Activated T-cell treated with anti-CD3 and anti-CD28 coated beads for 4 hours (primary cell): ENCODE measurements around the gene PDIA5.
"Not testable (repeated sequence)": the region's sequence is repeated elsewhere in the genome, so short reads cannot be mapped to it uniquely, and the experiment has no call there.

Experiments used
- DNase-seq: peaks from one replicate; pipeline ENCODE4 v3.0.0-alpha.2; 2020

The PDIA5 gene

GRCh38 chr3:123094516-123095313 is 27.9 kb downstream of the PDIA5 start:
- DNase-seq = no peak

- no peak for DNase-seq
These were observed 29.3 kb downstream of the PDIA5 start for GRCh38 chr3:123096126-123096525.

GRCh38 chr3:123096731-123097130 is 29.9 kb downstream of the PDIA5 start:
- no peak for DNase-seq

- no peak for DNase-seq
These were observed 31.9 kb downstream of the PDIA5 start for GRCh38 chr3:123098426-123099330.

- no peak for DNase-seq
These were observed 32.7 kb downstream of the PDIA5 start for GRCh38 chr3:123099331-123100192.

GRCh38 chr3:123100193-123100776 is 33.5 kb downstream of the PDIA5 start:
- DNase-seq = no peak

- DNase-seq = no peak
These were observed 35.4 kb downstream of the PDIA5 start for GRCh38 chr3:123102249-123102648.

- DNase-seq = no peak
These were observed 36.0 kb downstream of the PDIA5 start for GRCh38 chr3:123102826-123103225.

GRCh38 chr3:123104550-123104949 is 37.7 kb downstream of the PDIA5 start:
- no peak for DNase-seq

GRCh38 chr3:123105201-123106189 is 38.7 kb downstream of the PDIA5 start:
- no peak for DNase-seq

GRCh38 chr3:123110282-123110975 is 43.6 kb downstream of the PDIA5 start:
- DNase-seq = no peak

- DNase-seq = no peak
These were observed 44.3 kb downstream of the PDIA5 start for GRCh38 chr3:123110976-123111615.

- DNase-seq = no peak
These were observed 44.8 kb downstream of the PDIA5 start for GRCh38 chr3:123111640-123112039.

GRCh38 chr3:123112232-123112631 is 45.4 kb downstream of the PDIA5 start:
- DNase-seq = no peak

GRCh38 chr3:123112656-123113055 is 45.8 kb downstream of the PDIA5 start:
- DNase-seq = not testable (repeated sequence)

GRCh38 chr3:123113889-123114450 is 47.1 kb downstream of the PDIA5 start:
- no peak for DNase-seq

GRCh38 chr3:123116116-123116515 is 49.3 kb downstream of the PDIA5 start:
- DNase-seq = no peak

- DNase-seq = no peak
These were observed 52.6 kb downstream of the PDIA5 start for GRCh38 chr3:123119388-123119787.

GRCh38 chr3:123119802-123120201 is 53.0 kb downstream of the PDIA5 start:
- no peak for DNase-seq

- DNase-seq = no peak
These were observed 53.7 kb downstream of the PDIA5 start for GRCh38 chr3:123120573-123120972.
